Right lobe of liver (tissue), 6 donors: ENCODE results near the gene RALB. TPM values are rescaled to one million over a fixed set of nuclear protein-coding genes. Genes with fewer than 3 reads are reported as not detected.
A peak's percentile ranks its signal among the peaks of the same experiment; 100 is the strongest.

ENCODE experiments used
- ATAC-seq, 4 donors: fragments of 200-7000 bp; cut with Tn5 transposase; one replicate each; pipeline ENCODE4 v1.9.1; 2020; ENCODE audit warnings: mild to moderate bottlenecking in 4 of 4, moderate library complexity in 4 of 4
- DNase-seq, 3 donors: peaks; one replicate each; pipeline ENCODE4 v3.0.0-alpha.2; 2020
- H3K27ac ChIP-seq, 3 donors: fragments of 200-600 bp; one replicate each; pipeline ENCODE4 v1.8.0; 2022
- H3K27me3 ChIP-seq, 2 donors: fragments of 200-600 bp; one replicate each; pipeline ENCODE4 v1.8.0; 2022
- H3K36me3 ChIP-seq, 4 donors: fragments of 200-600 bp; sonication (generic) in 1 of 4; one replicate each; pipeline versions ENCODE4 v1.5.1 to v1.8.0; 2017 to 2022; ENCODE audit warnings: control low read depth in 1 of 4
- H3K4me1 ChIP-seq, 4 donors: fragments of 200-600 bp; sonication (generic) in 1 of 4; one replicate each; pipeline versions ENCODE4 v1.5.1 to v1.8.0; 2017 to 2022; ENCODE audit warnings: control low read depth in 1 of 4
- H3K4me3 ChIP-seq, 3 donors: fragments of 200-600 bp; one replicate each; pipeline ENCODE4 v1.8.0; 2022
- H3K9me3 ChIP-seq, 4 donors: fragments of 200-600 bp; sonication (generic) in 1 of 4; one replicate each; pipeline versions ENCODE4 v1.5.1 to v1.8.0; 2017 to 2022; ENCODE audit warnings: control low read depth in 1 of 4
- CTCF ChIP-seq, 4 donors: fragments of 200-600 bp in 3 of 4; fragments of 450-650 bp in 1 of 4; IDR thresholded peaks; one replicate each; pipeline versions ENCODE4 v1.5.1 to v1.8.0; 2016 to 2022; ENCODE audit warnings: antibody characterized with exemption in 4 of 4, mild to moderate bottlenecking in 2 of 4
- POLR2A ChIP-seq: fragments of 450-650 bp; IDR thresholded peaks from one replicate; pipeline ENCODE4 v1.6.1; 2017; ENCODE audit warnings: antibody characterized with exemption, mild to moderate bottlenecking
- WGBS: methylation state at CpG from one replicate; pipeline ENCODE4 v1.1.6; 2018; ENCODE audit warnings: low coverage, low lambda C conversion rate; ENCODE audit not compliant: insufficient coverage; ENCODE audit errors: missing lambda C conversion rate; 5-methylcytosine and 5-hydroxymethylcytosine counted together
- intact Hi-C, 2 donors: fragments of 100-400 bp; cut with DNase I; formaldehyde crosslinking; loops; one replicate each; pipeline versions ENCODE4 v1.11.2 to v1.14.1; 2022
- total RNA-seq, 6 experiments: library from RNA; depleted of rRNA in 2 of 6; stranded (reverse); fragments of >200 nt in 2 of 6; fragmentation: NEBNext Ultra II Directional in 3 of 6; extraction: Animal tissue kit (Norgen Biotek cat#: 25700) in 3 of 6; gene quantifications; one replicate each; pipeline versions ENCODE4 v1.1.0 to v1.2.4, GENCODE V29; 2016 to 2023
- donor health status: DM: no; HTN: yes; CAD: no.
- donor health status: DM: no; HTN: no; CAD: no.
- donor health status: DM: no; HTN: no; CAD: no.
- donor health status: DM: no; HTN: yes; CAD: no.
- donor health status: DM: no; HTN: yes; CAD: no.

Gene RALB
- total RNA-seq, 6 experiments from 2014 or later = 14.5 to 26.8 (median 18.6) TPM

GRCh38 chr2:120238728-120239487 lies 13.7 kb upstream of the RALB start:
- Histone ChIP-seq H3K27ac (no peak overlapping the region), H3K27me3 (no peaks in the 10 kb centered on the region), H3K36me3 (no peaks in the 10 kb centered on the region), H3K4me1 (no peaks in the 10 kb centered on the region), H3K4me3 (no peak overlapping the region), H3K9me3 (no peaks in the 10 kb centered on the region)
- 83% methylated on average over 1 of the region's 22 CpGs for WGBS
- DNase-seq = peak in 1 of 3 donors; percentile 35
- TF ChIP-seq CTCF (IDR thresholded peaks at IDR 0.05) = no peak
- no peak for TF ChIP-seq POLR2A
- intact Hi-C loops = no loop called here
- peak in 3 of 4 donors; percentile 7 to 51 (median 20) for ATAC-seq

DNA sequence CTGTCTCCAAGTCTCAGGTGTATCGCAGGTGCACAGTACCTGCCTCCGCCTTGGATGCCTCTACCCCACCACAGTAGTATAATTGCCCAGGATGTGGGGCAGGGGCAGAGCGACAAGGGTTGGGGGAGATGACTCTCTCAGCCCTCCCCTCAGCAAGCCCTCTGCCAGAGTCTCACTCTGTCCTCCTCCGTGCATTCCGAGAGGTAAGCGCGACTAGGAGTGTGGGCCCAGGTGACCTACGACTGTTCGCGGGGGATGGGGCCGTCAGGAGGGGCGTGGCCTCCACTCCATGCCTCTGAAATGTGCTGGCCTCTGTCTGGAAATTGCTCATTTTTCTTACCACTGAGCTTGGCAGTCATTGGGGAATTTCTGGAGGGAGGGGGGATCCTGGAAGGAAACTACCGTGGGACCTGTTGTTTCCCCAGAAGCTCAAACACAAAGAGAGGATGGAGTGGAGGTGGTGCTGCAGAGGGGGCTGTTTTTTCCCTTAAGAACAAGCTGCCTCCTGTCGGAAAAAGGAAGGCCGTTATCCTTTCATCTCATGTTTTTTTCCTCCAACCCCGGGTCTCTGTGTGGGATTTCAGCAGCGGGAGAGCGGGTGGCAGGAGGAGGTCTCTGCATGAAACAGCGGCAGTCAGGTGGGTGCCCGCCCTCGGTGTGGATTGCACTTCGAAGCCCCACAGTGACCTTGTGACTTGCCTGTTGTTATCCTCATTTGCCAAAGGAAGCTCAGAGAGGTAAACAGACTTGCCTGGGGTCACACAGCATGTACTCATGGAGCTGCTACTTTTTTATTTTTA lies 13.0 kb upstream of the RALB start:
- Histone ChIP-seq H3K36me3 (no peaks in the 10 kb centered on the region), H3K27me3 (no peaks in the 10 kb centered on the region), H3K4me1 (no peaks in the 10 kb centered on the region), H3K27ac (no peak overlapping the region), H3K9me3 (no peaks in the 10 kb centered on the region), H3K4me3 (no peak overlapping the region)
- ATAC-seq (peak; percentile 55 to 71 (median 66)), DNase-seq (peak in 1 of 3 donors; percentile 47)
- TF ChIP-seq POLR2A = no peak
- no peak for TF ChIP-seq CTCF (IDR thresholded peaks at IDR 0.05)
- intact Hi-C loops = no loop called here
- WGBS = 37% methylated on average over 13 of the region's 22 CpGs

GRCh38 chr2:120240901-120241429 lies 11.7 kb upstream of the RALB start:
- WGBS = 80% methylated on average over 1 of the region's 10 CpGs
- H3K4me1 ChIP-seq = no peaks in the 10 kb centered on the region
- no peaks in the 10 kb centered on the region for H3K27me3 ChIP-seq
- peak in 1 of 3 donors; percentile 9 for DNase-seq
- H3K4me3 ChIP-seq = no peak overlapping the region
- H3K27ac ChIP-seq = no peak overlapping the region
- intact Hi-C loops = no loop called here
- H3K36me3 ChIP-seq = no peaks in the 10 kb centered on the region
- no peaks in the 10 kb centered on the region for H3K9me3 ChIP-seq
- ATAC-seq = no peak
- TF ChIP-seq CTCF (IDR thresholded peaks at IDR 0.05) = no peak
- no peak for TF ChIP-seq POLR2A

GRCh38 chr2:120241684-120242083 lies 11.0 kb upstream of the RALB start:
- DNase-seq (no peak), ATAC-seq (no peak)
- Histone ChIP-seq H3K36me3 (no peaks in the 10 kb centered on the region), H3K4me3 (no peak overlapping the region), H3K9me3 (no peaks in the 10 kb centered on the region), H3K27ac (no peak overlapping the region), H3K27me3 (no peaks in the 10 kb centered on the region), H3K4me1 (no peaks in the 10 kb centered on the region)
- TF ChIP-seq CTCF (IDR thresholded peaks at IDR 0.05) (no peak), POLR2A (no peak)
- 67% methylated on average over 6 of the region's 6 CpGs for WGBS
- intact Hi-C loops = no loop called here
